Erythroblast (primary cell): ENCODE results near the gene SLC2A6.

Source experiments
- GATA1 ChIP-seq: IDR thresholded peaks from 2 replicates; pipeline ENCODE4 v1.6.1; 2011; ENCODE audit warnings: low read depth, mild to moderate bottlenecking, control low read depth, low read length, moderate library complexity
- POLR2A ChIP-seq: IDR thresholded peaks from 2 replicates; pipeline ENCODE4 v1.6.1; 2011; ENCODE audit warnings: mild to moderate bottlenecking, low read length

DNA sequence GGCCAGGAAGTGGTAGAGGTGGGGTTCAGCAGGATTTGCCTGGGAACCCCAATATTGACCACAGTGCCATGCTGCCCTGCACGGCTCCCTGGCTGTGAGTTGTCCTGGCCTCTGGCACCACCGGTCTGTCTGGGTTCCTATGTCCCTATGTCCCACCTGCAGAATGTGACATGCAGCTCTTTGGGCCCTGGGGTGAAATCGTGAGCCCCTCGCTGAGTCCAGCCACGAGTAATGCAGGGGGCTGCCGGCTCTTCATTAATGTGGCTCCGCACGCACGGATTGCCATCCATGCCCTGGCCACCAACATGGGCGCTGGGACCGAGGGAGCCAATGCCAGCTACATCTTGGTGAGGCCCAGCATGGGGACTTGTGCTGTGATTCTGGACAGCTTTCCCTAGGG is 21.2 kb downstream of the SLC2A6 start:
- TF ChIP-seq POLR2A (no peak), GATA1 (no peak)
